GM19452 (cell line): ENCODE measurements around the gene PTS.
A peak's percentile ranks its signal among the peaks of the same experiment; 100 is the strongest.

Experiments used
- ATAC-seq: cut with Tn5 transposase; IDR thresholded peaks from one replicate; pipeline ENCODE4 v1.9.1; 2021; ENCODE audit not compliant: unreplicated experiment

PTS gene

GRCh38 chr11:112221274-112221835 lies 4.9 kb upstream of the PTS start:
- no peak for ATAC-seq

- ATAC-seq: no peak
Measured at GRCh38 chr11:112222303-112222702, 3.9 kb upstream of the PTS start.

DNA sequence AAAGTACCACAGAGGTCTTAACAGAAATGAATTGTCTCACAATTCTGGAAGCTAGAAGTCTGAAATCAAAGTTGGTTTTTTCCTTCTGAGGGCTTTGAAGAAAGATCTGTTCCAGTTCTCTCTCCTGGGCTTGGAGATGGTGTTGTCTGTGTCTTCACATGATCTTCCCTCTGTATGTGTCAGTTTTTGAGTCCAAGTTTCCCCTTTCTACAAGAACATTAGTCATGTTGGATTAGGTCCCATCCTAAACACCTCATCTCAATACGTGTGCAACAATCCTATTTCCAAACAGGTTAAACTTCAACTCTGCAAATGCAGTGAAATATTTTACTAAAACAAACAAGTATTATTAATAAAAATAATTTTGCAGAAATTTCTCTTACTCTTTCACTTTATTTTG lies 3.1 kb upstream of the PTS start:
- no peak for ATAC-seq

DNA sequence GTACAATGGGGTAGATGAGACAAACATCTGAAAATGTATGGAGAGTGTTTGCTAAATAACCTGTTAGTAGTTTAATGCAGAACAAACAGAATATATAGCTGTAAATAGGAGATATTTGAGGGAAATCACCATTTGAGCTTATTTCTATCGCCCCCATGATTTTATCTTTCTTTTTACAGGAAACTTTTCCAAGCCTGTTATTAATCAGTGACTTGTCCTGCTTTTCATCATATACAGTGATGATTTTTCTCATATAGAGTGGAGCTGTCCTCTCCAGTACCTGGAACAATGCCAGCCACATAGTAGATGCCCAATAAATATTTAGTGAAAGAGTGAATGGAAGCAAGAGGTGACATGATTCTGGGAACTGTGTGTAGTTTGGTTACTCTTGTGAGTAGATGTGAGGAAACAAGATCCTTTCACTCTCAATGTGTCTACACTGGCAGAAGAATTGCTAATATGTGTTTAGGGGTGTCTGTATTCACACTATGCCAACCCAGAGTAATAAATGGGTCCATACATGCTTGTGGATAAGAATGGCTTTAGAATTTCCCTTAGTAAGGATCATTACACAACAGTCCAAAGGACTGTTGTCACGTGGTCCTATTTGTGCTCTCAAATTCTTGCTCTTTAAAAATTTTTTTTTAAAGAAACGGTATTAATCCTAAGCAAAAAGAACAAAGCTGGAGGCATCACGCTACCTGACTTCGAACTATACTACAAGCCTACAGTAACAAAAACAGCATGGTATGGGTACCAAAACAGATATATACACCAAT lies 2.3 kb upstream of the PTS start:
- ATAC-seq: no peak

GRCh38 chr11:112225753-112226061 lies 521 bp upstream of the PTS start:
- ATAC-seq: no peak

GRCh38 chr11:112226831-112227401 lies 688 bp downstream of the PTS start:
- peak; percentile 57 for ATAC-seq

DNA sequence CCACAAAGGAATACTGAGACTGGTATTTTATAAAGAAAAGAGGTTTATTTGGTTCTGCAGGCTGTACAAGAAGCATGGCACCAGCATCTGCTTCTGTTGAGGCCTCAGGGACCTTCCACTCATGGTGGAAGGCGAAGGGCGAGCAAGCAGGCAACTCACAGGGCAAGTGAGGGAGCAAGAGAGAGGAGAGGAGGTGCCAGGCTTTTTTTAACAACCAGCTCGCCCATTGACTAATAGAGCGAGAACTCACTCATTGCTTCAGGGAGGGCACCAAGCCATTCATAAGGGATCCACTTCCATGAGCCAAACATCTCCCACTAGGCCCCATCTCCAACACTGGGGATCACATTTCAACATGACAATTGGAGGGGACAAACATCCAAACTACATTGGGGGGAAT lies 1.2 kb downstream of the PTS start:
- ATAC-seq: no peak

DNA sequence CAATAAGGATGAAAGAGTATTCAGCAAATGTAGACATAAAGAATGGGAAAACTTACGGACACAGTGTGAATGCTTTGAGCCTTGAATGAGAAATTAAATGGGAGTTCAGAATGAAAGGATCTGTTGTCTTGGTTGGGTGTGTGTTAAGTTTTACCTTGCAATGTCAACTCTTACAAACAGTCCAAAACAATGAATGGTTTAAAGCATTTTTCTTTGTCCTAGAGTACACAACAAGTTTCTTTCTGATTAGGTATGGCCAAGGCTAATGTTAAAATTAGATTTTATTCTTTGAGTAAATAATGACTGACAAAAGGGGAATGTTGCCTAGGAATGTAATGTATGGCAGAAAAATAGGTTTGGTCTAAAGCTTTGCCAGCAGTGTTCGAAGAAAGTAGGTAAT lies 2.5 kb downstream of the PTS start:
- no peak for ATAC-seq

GRCh38 chr11:112229159-112229558 lies 2.9 kb downstream of the PTS start:
- no peak for ATAC-seq

DNA sequence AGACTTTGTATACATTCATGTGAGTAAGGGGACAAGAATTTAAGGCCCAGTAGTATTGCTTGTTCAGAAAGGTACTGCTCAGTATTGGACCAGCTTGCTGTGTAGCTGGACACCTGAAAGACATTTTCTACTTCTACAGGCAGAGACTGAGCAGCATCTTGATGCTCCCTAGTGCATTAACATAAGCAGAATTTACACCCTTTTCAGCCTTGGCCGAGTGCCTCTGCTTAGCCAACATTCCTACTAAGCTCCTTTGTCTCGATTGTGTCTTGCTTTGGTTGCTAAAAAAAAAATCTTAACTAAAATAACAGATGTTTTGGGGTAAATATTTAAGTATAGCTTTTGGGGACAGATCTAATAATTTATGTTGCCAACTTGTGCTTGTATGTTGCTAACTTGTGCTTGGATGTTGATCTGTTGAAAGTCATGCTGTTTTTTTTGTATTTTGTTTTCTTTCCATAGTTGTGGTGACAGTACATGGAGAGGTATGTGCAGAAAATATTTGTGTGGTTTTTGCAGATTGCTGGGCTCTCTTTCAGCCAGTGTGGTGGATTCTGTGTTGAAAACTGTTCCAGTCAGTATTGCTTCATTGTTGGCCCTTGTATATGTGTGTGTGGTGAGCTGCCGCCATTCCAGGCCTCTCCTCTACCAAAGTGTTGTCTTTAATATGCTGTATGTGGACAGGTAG lies 3.7 kb downstream of the PTS start:
- no peak for ATAC-seq

DNA sequence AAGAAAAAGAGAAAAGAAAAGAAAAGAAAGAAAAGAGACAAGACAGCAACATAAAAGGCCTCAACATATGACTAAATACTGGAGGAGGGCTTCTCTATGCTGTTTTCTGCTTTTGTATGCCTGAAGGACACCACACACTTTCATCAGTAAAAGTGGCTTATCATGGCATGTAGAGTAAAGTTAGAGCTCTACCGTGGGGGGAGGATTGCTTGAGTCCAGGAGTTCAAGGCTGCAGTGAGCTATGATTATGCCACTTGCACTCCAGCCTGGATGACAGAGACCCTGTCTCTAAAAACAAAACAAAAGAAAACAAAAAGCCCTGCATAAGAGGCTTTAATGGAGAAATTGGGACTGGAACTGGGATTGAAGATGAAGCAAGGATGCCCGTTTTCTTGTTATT lies 5.7 kb downstream of the PTS start:
- ATAC-seq: no peak

- ATAC-seq: no peak
Measured at GRCh38 chr11:112235750-112236390, 9.6 kb downstream of the PTS start.

DNA sequence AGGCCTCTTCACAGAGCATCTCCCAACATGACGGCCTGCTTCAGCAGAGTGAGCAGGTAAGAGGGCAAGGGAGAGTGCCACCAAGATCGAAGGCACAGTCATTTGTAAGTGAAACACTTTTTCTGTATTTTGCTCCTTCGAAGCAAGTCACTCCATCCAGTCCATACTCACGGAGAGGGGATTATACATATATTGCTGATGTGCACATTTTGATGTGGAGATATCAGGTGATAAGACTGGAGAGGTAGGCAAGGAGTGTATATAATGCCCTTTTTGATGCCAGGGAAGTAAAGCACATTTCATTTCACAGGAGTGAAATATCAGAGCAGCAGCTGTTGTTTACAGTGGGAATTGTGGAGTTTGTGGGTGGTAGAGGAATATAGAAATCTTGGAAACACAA lies 11.2 kb downstream of the PTS start:
- ATAC-seq: no peak

GRCh38 chr11:112238041-112238440 lies 11.8 kb downstream of the PTS start:
- no peak for ATAC-seq

DNA sequence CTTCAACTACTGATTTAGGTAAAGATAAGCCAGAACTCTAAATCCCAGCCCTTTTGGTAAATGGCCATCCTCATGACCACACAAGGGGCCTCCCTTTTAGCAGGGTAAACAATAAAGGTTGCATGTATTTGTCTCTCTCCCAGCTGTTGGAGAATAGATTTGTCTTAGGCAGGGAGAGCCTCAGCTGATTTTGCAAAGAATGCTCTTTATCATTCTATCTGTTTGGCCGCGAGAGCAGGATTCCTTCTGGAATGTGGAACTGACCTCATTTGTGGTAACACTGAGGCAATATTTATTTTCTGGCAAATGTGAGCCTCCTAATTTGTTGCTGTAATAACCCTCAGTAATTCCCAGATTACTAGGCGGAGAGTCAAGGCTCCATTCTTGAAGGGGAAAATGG lies 15.3 kb downstream of the PTS start:
- ATAC-seq: no peak

DNA sequence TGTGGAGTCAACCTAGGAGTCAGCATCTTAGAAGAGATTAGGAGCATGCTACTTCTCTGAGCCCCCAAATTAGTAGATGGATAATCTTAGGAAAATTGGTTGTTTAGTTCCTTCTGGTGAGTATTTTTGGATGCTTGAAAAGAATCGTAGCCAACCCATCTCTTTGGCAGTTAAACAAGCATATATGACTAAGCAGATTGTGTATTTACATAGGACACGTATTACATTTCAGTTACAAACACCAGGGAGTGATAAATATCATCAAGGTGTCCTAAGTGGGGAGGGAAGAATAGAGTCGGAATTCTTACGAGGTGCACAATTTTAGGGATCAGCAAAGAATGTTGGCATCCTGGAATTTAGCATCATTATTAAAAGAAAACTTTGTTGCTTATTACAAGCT lies 21.0 kb downstream of the PTS start:
- ATAC-seq: no peak

GRCh38 chr11:112248201-112248600 lies 22.0 kb downstream of the PTS start:
- ATAC-seq: no peak

DNA sequence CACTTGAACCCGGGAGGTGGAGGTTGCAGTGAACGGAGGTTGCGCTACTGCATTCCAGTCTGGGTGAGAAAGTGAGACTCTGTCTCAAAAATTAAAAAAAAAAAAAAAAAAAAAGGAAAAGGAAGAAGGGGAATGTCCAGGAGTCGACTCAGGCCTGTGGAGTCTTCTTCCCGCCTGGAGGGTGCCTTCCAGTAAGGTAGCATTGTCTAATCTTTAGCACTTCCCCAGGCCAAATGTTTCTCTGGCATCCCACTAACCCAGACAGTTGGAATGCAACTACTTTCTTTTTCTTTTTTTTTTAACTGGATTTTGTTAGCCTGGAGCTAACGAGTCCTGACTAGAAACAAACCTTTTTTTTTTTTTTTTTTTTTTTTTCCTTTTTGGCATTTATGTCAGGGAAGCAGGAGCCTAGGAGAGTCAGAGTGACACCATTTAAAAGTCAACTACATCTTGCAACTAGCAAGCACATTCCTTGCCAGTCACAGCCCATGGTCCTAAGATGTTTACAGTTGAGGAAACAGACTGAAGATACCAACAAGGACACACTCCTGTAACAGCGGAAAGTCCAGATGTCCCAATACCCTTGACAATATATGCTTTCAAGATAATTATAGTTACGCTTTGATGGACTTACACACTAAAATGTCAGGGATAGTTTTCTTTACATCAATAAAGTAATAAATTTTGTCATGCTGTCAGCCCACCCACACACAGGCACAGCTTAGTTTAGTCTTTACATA lies 23.8 kb downstream of the PTS start:
- no peak for ATAC-seq

DNA sequence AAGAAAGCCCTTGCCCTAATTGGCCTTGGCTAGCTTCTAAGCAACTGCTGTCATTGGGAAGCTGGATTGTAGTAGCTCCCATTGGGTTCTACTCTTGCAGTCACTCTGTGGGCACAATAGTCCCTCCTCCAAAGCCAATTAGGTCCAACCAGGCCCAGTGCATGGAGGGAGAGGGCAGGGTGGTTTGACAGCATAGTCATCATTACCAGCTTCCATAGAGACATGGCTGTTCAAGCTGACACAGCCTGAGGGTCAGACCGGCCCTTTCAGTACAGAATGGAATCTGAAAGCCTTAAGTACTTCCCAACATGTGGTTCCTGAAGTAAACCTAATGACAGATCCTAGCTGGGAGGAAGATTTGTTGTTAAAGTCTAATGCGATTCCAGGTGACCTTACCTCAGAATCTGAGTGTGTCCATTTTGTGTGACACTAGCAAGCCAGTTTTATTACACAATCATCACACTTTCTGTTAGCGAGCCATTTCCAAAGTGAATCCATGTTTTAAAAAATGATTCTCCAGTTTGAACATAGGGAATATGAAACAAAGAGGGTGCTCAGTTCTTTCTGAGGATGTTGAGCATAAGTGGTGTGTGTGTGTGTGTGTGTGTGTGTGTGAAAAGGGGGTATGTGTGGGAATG lies 27.5 kb downstream of the PTS start:
- no peak for ATAC-seq

GRCh38 chr11:112255067-112255720 lies 29.0 kb downstream of the PTS start:
- no peak for ATAC-seq
